GM12872 (cell line): ENCODE results near the gene ZNF638.
A peak's percentile ranks its signal among the peaks of the same experiment; 100 is the strongest.

Experiments
- TF ChIP-seq, protein P1 (sequence below): IDR thresholded peaks from 3 replicates; pipeline ENCODE4 v1.5.1; 2011; ENCODE audit warnings: low read depth, mild to moderate bottlenecking, low read length, moderate library complexity; ENCODE audit not compliant: insufficient read depth

Gene ZNF638

DNA sequence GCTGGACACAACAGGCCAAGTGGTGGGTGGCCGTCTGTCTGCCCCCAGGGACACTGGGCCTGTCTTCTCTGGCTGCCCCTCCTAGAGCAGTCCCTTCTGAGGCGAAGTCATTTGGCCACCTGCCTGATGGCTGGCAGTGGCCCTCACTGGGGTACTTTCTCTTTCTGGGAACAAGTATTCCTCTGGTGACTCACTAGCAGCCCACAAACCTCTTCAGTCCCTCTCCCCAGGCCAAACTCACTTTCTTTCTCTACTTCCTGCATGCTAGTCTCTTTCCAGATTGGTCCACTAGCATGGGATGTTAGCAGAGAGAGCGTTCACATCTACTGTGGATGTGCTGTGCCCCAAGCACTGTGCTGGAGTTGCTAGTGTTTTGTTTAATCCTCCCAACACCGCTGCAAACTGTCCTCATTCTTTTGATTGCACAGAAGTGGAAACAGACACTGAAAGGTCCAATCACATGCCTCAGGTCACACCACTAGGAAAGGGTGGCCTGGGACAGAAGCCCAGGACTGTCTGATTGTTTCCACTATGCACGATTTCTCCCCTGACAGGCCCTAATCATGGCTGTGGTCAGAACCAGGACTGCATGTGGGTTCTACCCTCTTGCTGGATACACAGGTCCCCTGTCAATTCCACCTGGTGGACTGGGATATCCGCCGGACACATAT, 127.0 kb downstream of the ZNF638 start:
- TF ChIP-seq, protein P1, sequence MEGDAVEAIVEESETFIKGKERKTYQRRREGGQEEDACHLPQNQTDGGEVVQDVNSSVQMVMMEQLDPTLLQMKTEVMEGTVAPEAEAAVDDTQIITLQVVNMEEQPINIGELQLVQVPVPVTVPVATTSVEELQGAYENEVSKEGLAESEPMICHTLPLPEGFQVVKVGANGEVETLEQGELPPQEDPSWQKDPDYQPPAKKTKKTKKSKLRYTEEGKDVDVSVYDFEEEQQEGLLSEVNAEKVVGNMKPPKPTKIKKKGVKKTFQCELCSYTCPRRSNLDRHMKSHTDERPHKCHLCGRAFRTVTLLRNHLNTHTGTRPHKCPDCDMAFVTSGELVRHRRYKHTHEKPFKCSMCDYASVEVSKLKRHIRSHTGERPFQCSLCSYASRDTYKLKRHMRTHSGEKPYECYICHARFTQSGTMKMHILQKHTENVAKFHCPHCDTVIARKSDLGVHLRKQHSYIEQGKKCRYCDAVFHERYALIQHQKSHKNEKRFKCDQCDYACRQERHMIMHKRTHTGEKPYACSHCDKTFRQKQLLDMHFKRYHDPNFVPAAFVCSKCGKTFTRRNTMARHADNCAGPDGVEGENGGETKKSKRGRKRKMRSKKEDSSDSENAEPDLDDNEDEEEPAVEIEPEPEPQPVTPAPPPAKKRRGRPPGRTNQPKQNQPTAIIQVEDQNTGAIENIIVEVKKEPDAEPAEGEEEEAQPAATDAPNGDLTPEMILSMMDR = no peak

DNA sequence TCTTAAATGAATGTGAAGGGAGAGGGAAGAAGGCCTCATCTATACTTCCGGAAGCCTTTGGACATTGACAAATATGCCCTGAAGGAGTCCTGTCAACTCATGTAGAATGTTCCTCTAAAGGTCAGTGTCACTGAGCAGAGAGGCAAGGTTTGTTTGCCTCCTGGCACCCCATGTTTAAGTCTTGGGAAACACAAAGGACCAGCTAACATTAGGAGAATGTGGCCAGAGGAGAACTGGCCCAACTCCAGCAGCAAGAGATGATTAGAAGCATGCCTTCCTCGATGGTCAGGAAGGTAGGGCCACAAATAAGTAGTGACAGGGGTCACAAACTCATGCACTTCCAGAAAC, 127.5 kb downstream of the ZNF638 start:
- TF ChIP-seq, protein P1 = no peak

DNA sequence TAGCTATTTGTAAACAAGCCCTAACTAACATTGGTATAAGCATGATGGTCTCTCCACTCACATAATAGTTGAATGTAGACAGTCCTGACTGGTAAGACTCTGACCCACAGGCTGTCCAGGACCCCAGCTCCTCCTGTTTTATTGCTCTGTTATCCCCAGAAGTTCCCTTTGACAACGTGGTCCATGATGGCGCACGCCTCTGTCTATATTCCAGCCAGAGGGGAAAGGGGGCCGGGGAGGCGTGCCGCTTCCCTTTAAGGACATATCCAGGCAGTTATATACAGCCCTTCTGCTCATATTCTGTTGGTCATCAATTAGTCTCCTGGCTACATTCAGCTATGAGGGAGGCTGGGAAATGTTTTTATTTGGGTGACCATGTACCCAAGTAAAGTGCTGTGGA, 128.5 kb downstream of the ZNF638 start:
- TF ChIP-seq, protein P1 = no peak

DNA sequence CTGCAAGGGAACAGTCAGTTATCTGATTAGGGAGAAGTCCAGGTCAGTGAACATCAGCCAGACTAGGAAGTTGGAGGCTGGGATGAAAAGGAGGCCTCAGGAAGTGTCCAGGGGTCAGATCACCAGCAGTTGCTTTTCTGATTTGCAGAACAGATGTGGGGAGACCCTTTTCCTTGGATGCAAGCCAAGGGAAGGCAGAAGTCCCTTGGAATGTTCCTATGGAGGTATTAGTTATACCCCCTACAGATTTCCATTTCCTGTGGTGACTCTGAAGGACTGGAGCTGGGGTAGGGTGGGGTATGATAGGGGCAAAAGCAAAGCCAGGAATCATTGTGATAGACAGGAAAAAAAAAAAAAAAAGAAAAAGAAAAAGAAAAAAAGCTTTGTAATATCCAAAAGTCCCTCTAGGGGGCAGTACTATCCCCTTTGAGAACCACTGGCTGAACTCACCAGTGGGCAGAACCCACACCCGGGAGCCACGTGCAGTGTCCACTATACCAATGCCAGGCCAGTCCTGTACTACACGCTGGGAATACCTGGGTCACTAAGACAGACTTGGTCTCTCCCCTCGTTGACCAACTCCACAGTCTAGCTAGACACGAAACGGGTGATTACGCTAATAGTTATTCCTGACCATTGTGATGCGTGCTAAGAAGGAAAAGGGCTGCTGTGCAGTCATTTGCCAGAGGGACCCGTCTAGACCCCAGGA, 129.2 kb downstream of the ZNF638 start:
- TF ChIP-seq, protein P1 = peak; percentile 63

DNA sequence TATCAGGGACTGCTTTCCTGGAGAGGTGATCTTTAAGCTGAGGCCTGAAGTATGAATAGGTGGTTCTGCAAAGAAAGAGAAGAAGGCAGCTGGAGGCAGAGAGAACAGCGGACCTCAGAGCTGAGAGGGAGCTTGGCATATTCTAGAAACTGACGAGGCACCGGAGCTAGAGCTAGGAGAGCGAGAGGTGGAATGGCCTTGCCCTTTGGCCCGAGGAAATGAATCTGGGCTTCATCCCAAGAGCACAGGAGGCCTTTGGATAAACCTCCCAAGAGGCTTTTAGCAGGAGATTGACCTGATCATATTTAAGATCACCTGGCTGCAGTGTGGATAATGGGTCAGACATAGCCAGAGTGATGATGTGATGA, 129.7 kb downstream of the ZNF638 start:
- TF ChIP-seq, protein P1 = no peak

DNA sequence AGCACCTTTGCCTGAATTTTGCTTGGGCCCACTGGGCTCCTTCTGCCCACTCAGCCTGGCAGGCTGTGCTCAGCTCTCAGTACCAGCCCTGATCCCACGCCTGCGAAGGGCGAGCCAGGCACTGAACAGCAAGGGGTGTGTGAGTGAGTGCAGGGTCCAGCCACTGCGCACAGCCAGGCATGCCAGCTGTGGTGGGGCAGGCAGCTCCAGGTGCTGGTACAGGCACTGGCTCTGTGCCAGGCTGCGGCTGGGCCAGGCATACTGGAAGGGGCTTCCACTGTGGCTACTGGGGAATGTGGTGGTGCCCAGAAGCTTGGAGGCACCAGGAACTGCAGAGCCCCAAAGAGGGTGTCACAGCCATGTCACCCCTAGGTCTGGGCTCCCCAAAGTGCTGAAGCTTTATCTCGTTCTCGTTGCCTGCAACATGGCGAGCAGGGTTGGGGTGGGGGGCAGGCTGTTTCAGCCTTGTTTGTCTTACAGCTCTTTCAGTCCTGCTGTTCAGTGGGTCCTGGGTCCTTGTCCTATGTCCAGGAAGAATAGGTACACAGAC, 130.5 kb downstream of the ZNF638 start:
- TF ChIP-seq, protein P1 = no peak

DNA sequence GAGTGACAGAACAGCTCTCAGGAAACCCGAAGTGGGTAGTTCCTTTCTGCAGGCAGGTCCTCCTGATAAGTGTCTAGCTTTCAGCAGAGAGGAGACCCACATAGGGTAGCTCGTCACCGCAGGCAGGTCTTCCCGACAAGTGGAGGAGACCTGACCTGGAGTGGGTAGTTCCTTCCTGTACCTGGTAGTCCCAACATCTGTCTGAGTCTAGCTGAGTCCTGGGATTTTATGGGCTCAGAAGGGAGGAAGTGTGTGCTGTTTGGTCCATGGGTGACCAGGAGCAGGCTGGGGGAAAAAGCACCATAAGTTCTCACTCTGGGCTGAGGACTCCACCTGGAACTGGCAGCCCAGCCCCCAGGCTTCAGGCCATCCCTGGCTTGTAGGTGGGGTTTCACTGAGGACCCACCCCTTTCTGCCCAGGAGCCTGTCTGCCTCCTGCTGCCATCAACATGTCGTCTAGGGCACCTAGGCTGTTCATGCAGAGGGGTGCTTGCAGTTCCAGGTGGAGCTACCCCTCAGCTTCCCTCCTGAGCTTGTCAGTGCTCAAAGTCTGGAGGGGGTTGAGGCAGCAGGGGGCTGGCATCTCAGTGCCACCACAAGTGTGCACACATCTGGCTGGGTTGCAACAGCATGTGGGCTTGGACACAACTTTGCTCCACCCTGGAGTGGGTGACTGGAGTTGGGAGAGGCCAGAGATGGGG, 131.2 kb downstream of the ZNF638 start:
- TF ChIP-seq, protein P1 = no peak
